Gastroesophageal sphincter (tissue), 4 donors: Measurements from ENCODE around the gene SRP68. TPM values are rescaled to one million over a fixed set of nuclear protein-coding genes. Genes with fewer than 3 reads are reported as not detected.

Source experiments
- ATAC-seq: fragments of 150-250 bp; one replicate; pipeline ENCODE4 v1.9.1; 2016; ENCODE audit warnings: mild to moderate bottlenecking, moderate library complexity
- H3K27ac ChIP-seq, 4 donors: fragments of 200-600 bp; sonication (generic) in 3 of 4; 1 replicate in 3 of 4; 2 replicates in 1 of 4; pipeline ENCODE4 v1.5.1; 2016 to 2019
- H3K27me3 ChIP-seq: fragments of 200-600 bp; sonication (generic); one replicate; pipeline ENCODE4 v1.5.1; 2019
- H3K36me3 ChIP-seq, 2 donors: fragments of 200-600 bp; sonication (generic); one replicate each; pipeline ENCODE4 v1.5.1; 2019; ENCODE audit warnings: control low read depth in 1 of 2
- H3K4me1 ChIP-seq, 3 donors: fragments of 200-600 bp; sonication (generic); 1 replicate in 2 of 3; 2 replicates in 1 of 3; pipeline ENCODE4 v1.5.1; 2016 to 2019; ENCODE audit warnings: control low read depth in 2 of 3
- H3K4me3 ChIP-seq, 2 donors: fragments of 200-600 bp; sonication (generic); one replicate each; pipeline ENCODE4 v1.5.1; 2019; ENCODE audit warnings: mild to moderate bottlenecking in 1 of 2, moderate library complexity in 1 of 2
- H3K9me3 ChIP-seq, 3 donors: fragments of 200-600 bp; sonication (generic); one replicate each; pipeline ENCODE4 v1.5.1; 2017 to 2019; ENCODE audit warnings: control low read depth in 2 of 3
- EP300 ChIP-seq: sonication (generic); formaldehyde crosslinking; IDR thresholded peaks from one replicate; pipeline ENCODE4 v1.6.1; 2017; ENCODE audit warnings: antibody characterized with exemption, mild to moderate bottlenecking
- POLR2A ChIP-seq, 2 donors: fragments of 450-650 bp; IDR thresholded peaks; one replicate each; pipeline ENCODE4 v1.6.1; 2017; ENCODE audit warnings: antibody characterized with exemption in 2 of 2, mild to moderate bottlenecking in 2 of 2, moderate library complexity in 1 of 2
- POLR2AphosphoS5 ChIP-seq: sonication (generic); formaldehyde crosslinking; IDR thresholded peaks from one replicate; pipeline ENCODE4 v1.6.1; 2017; ENCODE audit warnings: antibody characterized with exemption
- WGBS, 2 donors: methylation state at CpG; one replicate each; pipeline ENCODE4 v1.1.5; 2018; ENCODE audit warnings: low coverage in 1 of 2; 5-methylcytosine and 5-hydroxymethylcytosine counted together
- total RNA-seq, 4 donors: library from RNA; depleted of rRNA; stranded (reverse); fragments of >200 nt; gene quantifications; one replicate each; pipeline ENCODE4 v1.1.0, GENCODE V29; 2016
- TF ChIP-seq, protein P1 (sequence below), 4 experiments: fragments of 200-600 bp in 2 of 4; fragments of 450-650 bp in 2 of 4; sonication (generic) in 1 of 4; IDR thresholded peaks; one replicate each; pipeline ENCODE4 v1.5.1; 2017 to 2019; ENCODE audit warnings: antibody characterized with exemption in 4 of 4, mild to moderate bottlenecking in 2 of 4, moderate library complexity in 2 of 4

The SRP68 gene
- total RNA-seq, 4 donors from 2014 or later = 43.0 to 63.8 (median 48.7) TPM

DNA sequence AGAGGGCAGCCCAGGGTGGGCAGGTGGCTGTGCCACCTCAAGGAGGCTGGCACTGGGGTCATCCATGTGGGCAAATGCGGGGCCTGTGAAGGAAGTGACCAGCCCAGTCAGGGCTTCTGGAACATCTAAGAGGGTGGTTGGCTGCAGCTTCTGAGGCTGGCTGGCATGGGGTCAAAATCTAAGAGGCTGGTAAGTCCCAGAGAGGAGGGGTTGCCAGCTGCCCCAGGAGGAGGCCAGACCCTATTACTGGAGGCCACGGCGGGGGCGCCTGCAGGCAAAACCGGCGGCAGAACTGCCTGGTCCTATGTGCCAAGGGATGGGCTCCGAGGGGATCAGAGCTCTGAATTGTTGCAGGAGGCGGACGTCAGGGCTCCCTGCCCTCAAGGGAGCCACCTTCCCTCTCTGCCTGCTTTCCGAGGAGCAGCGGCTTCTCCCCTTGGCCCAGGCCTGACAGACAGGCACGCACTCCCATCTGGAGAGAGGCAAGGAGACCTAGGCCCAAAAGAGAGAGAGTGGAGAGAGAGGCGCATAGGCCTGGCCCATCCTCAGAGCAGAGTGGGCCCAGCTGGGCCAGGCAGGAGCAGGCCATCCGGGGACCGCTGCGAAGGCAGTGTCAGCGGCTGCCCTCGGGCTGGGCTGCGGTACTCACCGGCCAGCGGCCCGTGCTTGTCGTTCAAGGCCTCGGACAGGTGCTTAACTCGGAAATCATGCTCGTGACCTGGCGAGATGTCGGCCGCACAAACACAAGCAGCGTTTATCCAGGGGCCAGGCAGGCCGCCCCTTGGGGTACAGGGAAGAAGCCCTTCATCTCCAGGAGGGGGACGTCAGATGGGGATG, 17.6 kb upstream of the SRP68 start:
- Histone ChIP-seq H3K9me3 (no peaks in the 10 kb centered on the region), H3K36me3 (peaks cover 0 to 100% of the 10 kb centered on the region in 2 donors), H3K4me1 (no peaks in the 10 kb centered on the region), H3K27me3 (no peaks in the 10 kb centered on the region), H3K4me3 (no peak overlapping the region), H3K27ac (no peak overlapping the region)
- WGBS, 2 donors = 86% methylated on average over 12 of the region's 32 CpGs; no CpG with 5 or more reads in 1 of the 2 donors
- ATAC-seq = no peak
- TF ChIP-seq POLR2A (IDR thresholded peaks at IDR 0.05) = no peak
- TF ChIP-seq, protein P1, sequence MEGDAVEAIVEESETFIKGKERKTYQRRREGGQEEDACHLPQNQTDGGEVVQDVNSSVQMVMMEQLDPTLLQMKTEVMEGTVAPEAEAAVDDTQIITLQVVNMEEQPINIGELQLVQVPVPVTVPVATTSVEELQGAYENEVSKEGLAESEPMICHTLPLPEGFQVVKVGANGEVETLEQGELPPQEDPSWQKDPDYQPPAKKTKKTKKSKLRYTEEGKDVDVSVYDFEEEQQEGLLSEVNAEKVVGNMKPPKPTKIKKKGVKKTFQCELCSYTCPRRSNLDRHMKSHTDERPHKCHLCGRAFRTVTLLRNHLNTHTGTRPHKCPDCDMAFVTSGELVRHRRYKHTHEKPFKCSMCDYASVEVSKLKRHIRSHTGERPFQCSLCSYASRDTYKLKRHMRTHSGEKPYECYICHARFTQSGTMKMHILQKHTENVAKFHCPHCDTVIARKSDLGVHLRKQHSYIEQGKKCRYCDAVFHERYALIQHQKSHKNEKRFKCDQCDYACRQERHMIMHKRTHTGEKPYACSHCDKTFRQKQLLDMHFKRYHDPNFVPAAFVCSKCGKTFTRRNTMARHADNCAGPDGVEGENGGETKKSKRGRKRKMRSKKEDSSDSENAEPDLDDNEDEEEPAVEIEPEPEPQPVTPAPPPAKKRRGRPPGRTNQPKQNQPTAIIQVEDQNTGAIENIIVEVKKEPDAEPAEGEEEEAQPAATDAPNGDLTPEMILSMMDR (IDR thresholded peaks at IDR 0.05) = no peak

DNA sequence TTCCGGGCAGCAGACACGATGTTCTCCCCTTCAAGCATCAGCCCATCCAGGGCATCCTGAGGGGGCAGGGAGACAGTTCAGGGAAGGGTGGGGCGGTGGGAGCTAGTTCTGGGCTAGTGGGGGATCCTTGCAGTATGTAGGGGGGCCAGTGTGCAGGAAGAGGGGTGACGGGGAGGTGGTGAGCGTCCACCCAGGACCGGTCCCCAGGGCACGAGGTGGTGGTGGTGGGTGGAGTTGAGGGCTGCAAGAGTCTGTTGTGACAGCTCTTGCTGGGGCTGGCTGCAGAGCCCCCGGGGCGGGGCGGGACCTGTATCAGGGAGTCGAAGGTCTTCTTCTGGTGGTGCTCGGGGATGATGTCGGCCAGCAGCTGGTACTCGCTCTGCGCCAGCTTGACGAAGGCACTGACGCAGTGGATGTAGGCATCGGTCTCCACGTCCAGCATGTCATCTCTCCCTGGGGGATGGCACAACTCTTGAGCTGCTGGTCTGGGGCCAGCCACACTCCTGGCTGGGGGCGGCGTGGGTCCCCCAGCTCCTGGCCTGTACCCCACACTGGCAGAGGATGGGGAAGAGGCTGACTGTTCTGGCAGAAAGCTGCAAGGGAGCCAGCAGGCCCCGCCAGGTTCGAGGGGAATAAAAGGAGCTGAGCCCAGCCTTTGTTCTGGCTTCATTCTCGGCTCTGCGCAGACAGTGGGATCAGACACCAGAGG, 16.7 kb upstream of the SRP68 start:
- no peak overlapping the region for H3K4me3 ChIP-seq
- no peaks in the 10 kb centered on the region for H3K9me3 ChIP-seq
- WGBS, 2 donors = 88% methylated on average over 4 of the region's 25 CpGs; no CpG with 5 or more reads in 1 of the 2 donors
- H3K27me3 ChIP-seq = no peaks in the 10 kb centered on the region
- H3K27ac ChIP-seq = no peak overlapping the region
- TF ChIP-seq, protein P1 (IDR thresholded peaks at IDR 0.05) = no peak
- no peak for TF ChIP-seq POLR2AphosphoS5
- TF ChIP-seq POLR2A (IDR thresholded peaks at IDR 0.05) = no peak
- no peak for TF ChIP-seq EP300
- peaks cover 0 to 100% of the 10 kb centered on the region in 2 donors for H3K36me3 ChIP-seq
- H3K4me1 ChIP-seq = no peaks in the 10 kb centered on the region
- no peak for ATAC-seq

DNA sequence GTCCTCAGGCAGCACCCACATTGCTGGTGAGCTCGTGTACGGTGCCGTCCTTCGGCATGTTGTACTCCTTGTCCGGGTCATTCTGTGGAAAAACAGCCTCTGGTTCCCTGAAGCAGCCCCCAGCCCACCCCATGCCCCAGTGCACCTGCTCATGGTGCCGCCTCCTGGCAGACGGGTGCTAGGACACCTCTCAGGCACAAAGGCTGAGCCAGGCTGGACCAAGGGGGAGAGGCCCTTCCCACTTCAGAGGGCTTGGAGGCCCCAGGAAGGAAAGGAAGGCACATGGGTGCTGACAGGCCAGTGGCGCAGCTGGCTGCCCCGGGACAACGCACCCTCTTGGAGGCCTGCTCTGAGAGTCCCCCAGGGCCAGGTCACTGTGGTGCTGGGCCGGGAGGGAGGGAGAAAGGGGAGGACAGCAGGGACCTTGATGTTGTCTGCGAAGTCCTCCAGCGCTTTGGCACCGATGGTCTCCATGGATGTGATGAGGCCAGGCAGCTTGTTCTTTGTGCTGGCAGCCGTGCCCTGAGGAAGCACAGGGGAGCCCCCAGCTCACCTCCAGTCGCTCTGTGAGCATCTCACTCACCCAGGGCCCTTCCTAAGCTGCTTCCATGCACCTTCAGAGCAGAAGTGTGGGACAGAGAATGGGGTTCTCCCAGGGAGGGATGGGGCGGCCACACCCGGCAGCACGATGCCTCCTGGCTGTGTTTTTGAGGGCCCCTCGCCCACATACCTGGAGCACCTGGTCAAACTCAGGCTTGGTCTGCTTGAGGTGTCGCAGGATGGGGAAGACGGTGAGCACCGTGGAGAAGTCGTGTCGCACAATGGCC, 15.9 kb upstream of the SRP68 start:
- Histone ChIP-seq H3K27ac (no peak overlapping the region), H3K4me1 (no peaks in the 10 kb centered on the region), H3K27me3 (no peaks in the 10 kb centered on the region), H3K36me3 (peaks cover 0 to 100% of the 10 kb centered on the region in 2 donors), H3K9me3 (no peaks in the 10 kb centered on the region), H3K4me3 (no peak overlapping the region)
- 67% methylated on average over 1 of the region's 25 CpGs; no CpG with 5 or more reads in 1 of the 2 donors for WGBS, 2 donors
- TF ChIP-seq POLR2A (IDR thresholded peaks at IDR 0.05) (no peak), POLR2AphosphoS5 (no peak), EP300 (no peak)
- TF ChIP-seq, protein P1 (IDR thresholded peaks at IDR 0.05) = no peak
- no peak for ATAC-seq

DNA sequence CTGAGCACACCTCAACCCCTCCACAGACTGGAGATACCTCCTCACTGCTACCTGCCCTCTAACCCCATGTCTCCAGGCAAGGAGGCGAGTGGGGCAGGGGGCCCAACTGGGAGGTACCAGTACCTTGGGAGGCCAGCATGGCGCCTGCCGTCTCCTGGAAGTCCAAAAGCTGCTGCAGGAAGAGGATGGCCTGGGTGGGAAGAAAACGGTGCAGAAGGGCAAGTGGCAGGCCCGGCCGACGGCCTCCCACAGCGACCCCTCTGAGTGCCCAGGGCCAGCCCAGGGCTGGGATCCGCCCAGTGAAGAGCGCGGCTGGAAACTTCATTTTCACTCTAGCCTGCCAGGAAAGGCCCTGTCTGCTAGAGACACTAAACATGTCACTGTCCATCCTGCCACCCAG, 15.2 kb upstream of the SRP68 start:
- no peaks in the 10 kb centered on the region for H3K9me3 ChIP-seq
- no peak for ATAC-seq
- no CpG with 5 or more reads among the region's 11 CpGs for WGBS, 2 donors
- no peak overlapping the region for H3K4me3 ChIP-seq
- H3K27ac ChIP-seq = no peak overlapping the region
- peaks cover 0 to 100% of the 10 kb centered on the region in 2 donors for H3K36me3 ChIP-seq
- TF ChIP-seq POLR2AphosphoS5 (no peak), EP300 (no peak), POLR2A (IDR thresholded peaks at IDR 0.05) (no peak)
- TF ChIP-seq, protein P1 (IDR thresholded peaks at IDR 0.05) = no peak
- no peaks in the 10 kb centered on the region for H3K4me1 ChIP-seq
- no peaks in the 10 kb centered on the region for H3K27me3 ChIP-seq
